Measurements from ENCODE around the gene PEX11B. TPM values are rescaled to one million over a fixed set of nuclear protein-coding genes. Genes with fewer than 3 reads are reported as not detected.

The PEX11B gene, protein sequence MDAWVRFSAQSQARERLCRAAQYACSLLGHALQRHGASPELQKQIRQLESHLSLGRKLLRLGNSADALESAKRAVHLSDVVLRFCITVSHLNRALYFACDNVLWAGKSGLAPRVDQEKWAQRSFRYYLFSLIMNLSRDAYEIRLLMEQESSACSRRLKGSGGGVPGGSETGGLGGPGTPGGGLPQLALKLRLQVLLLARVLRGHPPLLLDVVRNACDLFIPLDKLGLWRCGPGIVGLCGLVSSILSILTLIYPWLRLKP
- total RNA-seq (2013): 26.6 TPM
- polyA plus RNA-seq (10 to 100 TPM; 12.0 to 38.2 (median 37.9) TPM), polyA minus RNA-seq (8.6 and 17.1 TPM in 2 replicates), total RNA-seq (1.6 to 9.8 (median 5.3) reads per million in 11 experiments)

- Histone ChIP-seq H3K4me3 (replicated peaks in 1 of 3; ENCODE audit: low read depth in 2 of 3, low read length in 3 of 3) (peak within 1 kb of the TSS; percentile 70 to 98 (median 88)), H3K9ac (ENCODE audit: insufficient read depth, low read length, poor library complexity, severe bottlenecking) (peak within 1 kb of the TSS; percentile 84), H3K4me1 (ENCODE audit: control insufficient read depth in 1 of 2, insufficient read depth in 2 of 2, low read length in 2 of 2) (peaks cover 27 to 39% of the 10 kb centered on the region in 2 donors), H3K4me2 (replicated peaks; ENCODE audit: extremely low read depth, low read length, poor library complexity, severe bottlenecking) (peak within 1 kb of the TSS; percentile 88), H4K20me1 (ENCODE audit: insufficient read depth, low read length) (no peaks in the 10 kb centered on the region), H2AFZ (ENCODE audit: insufficient read depth, low read depth, low read length, poor library complexity, severe bottlenecking) (peak within 1 kb of the TSS; percentile 91), H3K9me3 (replicated peaks in 1 of 2; ENCODE audit: control insufficient read depth in 1 of 2, insufficient read depth in 1 of 2, low read length in 2 of 2) (no peaks in the 10 kb centered on the region), H3K27me3 (ENCODE audit: control insufficient read depth in 2 of 2, insufficient read depth in 2 of 2, low read length in 2 of 2) (no peaks in the 10 kb centered on the region), H3K79me2 (ENCODE audit: insufficient read depth, low read length) (peaks cover 13% of the 10 kb centered on the region), H3K27ac (ENCODE audit: low read depth in 1 of 2, low read length in 2 of 2) (peak within 1 kb of the TSS; percentile 74 to 82), H3K36me3 (replicated peaks in 1 of 2; ENCODE audit: control insufficient read depth in 1 of 2, insufficient read depth in 2 of 2, low read length in 2 of 2) (peaks cover 16 to 38% of the 10 kb centered on the region in 2 donors)
- peaks cover 30 to 44% of the 10 kb centered on the region in 2 donors for H3K36me3 Mint-ChIP-seq
- peak; percentile 95 to 98 (median 95) for DNase-seq
- peak within 1 kb of the TSS; percentile 88 to 93 for H3K4me3 Mint-ChIP-seq
- WGBS (ENCODE audit: insufficient coverage): under 1% methylated on average over 45 of the region's 51 CpGs
- H3K9me3 Mint-ChIP-seq: no peaks in the 10 kb centered on the region
- TF ChIP-seq, protein P1, sequence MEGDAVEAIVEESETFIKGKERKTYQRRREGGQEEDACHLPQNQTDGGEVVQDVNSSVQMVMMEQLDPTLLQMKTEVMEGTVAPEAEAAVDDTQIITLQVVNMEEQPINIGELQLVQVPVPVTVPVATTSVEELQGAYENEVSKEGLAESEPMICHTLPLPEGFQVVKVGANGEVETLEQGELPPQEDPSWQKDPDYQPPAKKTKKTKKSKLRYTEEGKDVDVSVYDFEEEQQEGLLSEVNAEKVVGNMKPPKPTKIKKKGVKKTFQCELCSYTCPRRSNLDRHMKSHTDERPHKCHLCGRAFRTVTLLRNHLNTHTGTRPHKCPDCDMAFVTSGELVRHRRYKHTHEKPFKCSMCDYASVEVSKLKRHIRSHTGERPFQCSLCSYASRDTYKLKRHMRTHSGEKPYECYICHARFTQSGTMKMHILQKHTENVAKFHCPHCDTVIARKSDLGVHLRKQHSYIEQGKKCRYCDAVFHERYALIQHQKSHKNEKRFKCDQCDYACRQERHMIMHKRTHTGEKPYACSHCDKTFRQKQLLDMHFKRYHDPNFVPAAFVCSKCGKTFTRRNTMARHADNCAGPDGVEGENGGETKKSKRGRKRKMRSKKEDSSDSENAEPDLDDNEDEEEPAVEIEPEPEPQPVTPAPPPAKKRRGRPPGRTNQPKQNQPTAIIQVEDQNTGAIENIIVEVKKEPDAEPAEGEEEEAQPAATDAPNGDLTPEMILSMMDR (IDR thresholded peaks at IDR 0.05): no peak
- peaks cover 0 to 3% (median 3%) of the 10 kb centered on the region in 3 donors for H3K27me3 Mint-ChIP-seq (ENCODE audit: low read depth in 3 of 3)
- intact Hi-C loops (cut with micrococcal nuclease): loop anchor here (2.0 to 5.0 kb wide), 4 partner anchors 38 to 61 kb away; partner anchors contain the start of genes ANKRD34A (in 1 of the 2), PIAS3 (in 1 of the 2) and POLR3GL (in 1 of the 2)
- H3K27ac Mint-ChIP-seq: peak within 1 kb of the TSS; percentile 89 to 97 (median 96)
- H3K4me1 Mint-ChIP-seq: peaks cover 41% of the 10 kb centered on the region
Observed at GRCh38 chr1:145918144-145918991, at the start of gene PEX11B. PEX11B (minus strand) TSS chr1:145918717; CDS start chr1:145918688, 29 bp downstream.

GRCh38 chr1:145967288-145967687 lies 48.8 kb upstream of the PEX11B start:
- TF ChIP-seq, protein P1 (IDR thresholded peaks at IDR 0.05): no peak
- Mint-ChIP-seq H3K27me3 (ENCODE audit: low read depth in 3 of 3) (peaks cover 9 to 12% (median 9%) of the 10 kb centered on the region in 3 donors), H3K9me3 (peaks cover 0 to 10% (median 8%) of the 10 kb centered on the region in 7 donors), H3K36me3 (peaks cover 5 to 16% of the 10 kb centered on the region in 2 donors), H3K27ac (peak overlapping the region in 1 of 7 donors; percentile 69), H3K4me1 (peaks cover 29% of the 10 kb centered on the region), H3K4me3 (no peak overlapping the region)
- Histone ChIP-seq H3K9me3 (replicated peaks in 1 of 2; ENCODE audit: control insufficient read depth in 1 of 2, insufficient read depth in 1 of 2, low read length in 2 of 2) (peaks cover 0 to 4% of the 10 kb centered on the region in 2 donors), H3K4me3 (replicated peaks in 1 of 3; ENCODE audit: low read depth in 2 of 3, low read length in 3 of 3) (no peak overlapping the region), H3K36me3 (replicated peaks in 1 of 2; ENCODE audit: control insufficient read depth in 1 of 2, insufficient read depth in 2 of 2, low read length in 2 of 2) (peaks cover 0 to 7% of the 10 kb centered on the region in 2 donors), H3K79me2 (ENCODE audit: insufficient read depth, low read length) (peaks cover 10% of the 10 kb centered on the region), H3K4me1 (ENCODE audit: control insufficient read depth in 1 of 2, insufficient read depth in 2 of 2, low read length in 2 of 2) (peaks cover 23 to 30% of the 10 kb centered on the region in 2 donors), H3K9ac (ENCODE audit: insufficient read depth, low read length, poor library complexity, severe bottlenecking) (no peak overlapping the region), H2AFZ (ENCODE audit: insufficient read depth, low read depth, low read length, poor library complexity, severe bottlenecking) (no peak overlapping the region), H3K27me3 (ENCODE audit: control insufficient read depth in 2 of 2, insufficient read depth in 2 of 2, low read length in 2 of 2) (peaks cover 3 to 11% of the 10 kb centered on the region in 2 donors), H3K27ac (ENCODE audit: low read depth in 1 of 2, low read length in 2 of 2) (no peak overlapping the region), H4K20me1 (ENCODE audit: insufficient read depth, low read length) (no peaks in the 10 kb centered on the region), H3K4me2 (replicated peaks; ENCODE audit: extremely low read depth, low read length, poor library complexity, severe bottlenecking) (no peak overlapping the region)
- intact Hi-C loops (cut with micrococcal nuclease): loop anchor here in 1 of 2 donors (5.0 to 10.0 kb wide), 2 partner anchors 35 to 102 kb away; no protein-coding TSS in a partner anchor
- DNase-seq: no peak
- whole genome bisulfite sequencing (ENCODE audit: insufficient coverage): 100% methylated on average over 1 of the region's 2 CpGs

All from CD14-positive monocyte (primary cell).